GM23338 (cell line): ENCODE measurements around the gene EIF3L. TPM values are rescaled to one million over a fixed set of nuclear protein-coding genes. Genes with fewer than 3 reads are reported as not detected.

Source experiments
- ATAC-seq: fragments of 200-7000 bp; cut with Tn5 transposase; 3 replicates; pipeline ENCODE4 v1.9.1; 2020
- DNase-seq: peaks from one replicate; pipeline ENCODE4 v3.0.0-alpha.2; 2015; ENCODE audit warnings: low spot score
- H2AFZ ChIP-seq: fragments of 200-600 bp; sonication (generic); 2 replicates; pipeline ENCODE4 v1.8.0; 2016; ENCODE audit warnings: antibody characterized with exemption, mild to moderate bottlenecking, moderate library complexity
- H3F3A ChIP-seq: fragments of 200-600 bp; sonication (generic); replicated peaks from 2 replicates; pipeline ENCODE4 v1.8.0; 2017; ENCODE audit warnings: antibody characterized with exemption, mixed run types, low read depth
- H3K27ac ChIP-seq: fragments of 200-600 bp; sonication (generic); 2 replicates; pipeline ENCODE4 v1.6.1; 2016; ENCODE audit warnings: low read depth
- H3K27me3 ChIP-seq: fragments of 200-600 bp; sonication (generic); 2 replicates; pipeline ENCODE4 v1.8.0; 2016; ENCODE audit warnings: mild to moderate bottlenecking, mixed run types, moderate library complexity; ENCODE audit not compliant: insufficient read depth
- H3K36me3 ChIP-seq: fragments of 200-600 bp; sonication (generic); 2 replicates; pipeline ENCODE4 v1.8.0; 2016; ENCODE audit warnings: mild to moderate bottlenecking; ENCODE audit not compliant: insufficient read depth
- H3K4me1 ChIP-seq: fragments of 200-600 bp; sonication (generic); 2 replicates; pipeline ENCODE4 v1.8.0; 2016; ENCODE audit warnings: mild to moderate bottlenecking, moderate library complexity; ENCODE audit not compliant: insufficient read depth
- H3K4me2 ChIP-seq: fragments of 200-600 bp; sonication (generic); 2 replicates; pipeline ENCODE4 v1.7.1; 2017; ENCODE audit warnings: mixed run types
- H3K4me3 ChIP-seq: fragments of 200-600 bp; sonication (generic); 2 replicates; pipeline ENCODE4 v1.6.1; 2016; ENCODE audit warnings: mixed run types
- H3K79me2 ChIP-seq: fragments of 200-600 bp; sonication (generic); replicated peaks from 2 replicates; pipeline ENCODE4 v1.8.0; 2017; ENCODE audit warnings: mild to moderate bottlenecking; ENCODE audit not compliant: insufficient read depth
- H3K9me2 ChIP-seq: fragments of 200-600 bp; sonication (generic); 2 replicates; pipeline ENCODE4 v1.8.0; 2017; ENCODE audit not compliant: insufficient read depth
- H4K20me1 ChIP-seq: fragments of 200-600 bp; sonication (generic); replicated peaks from 2 replicates; pipeline ENCODE4 v1.8.0; 2017; ENCODE audit warnings: mild to moderate bottlenecking; ENCODE audit not compliant: insufficient read depth
- H3K27ac Mint-ChIP-seq: 2 replicates; pipeline ENCODE4 v1.8.0; 2020; ENCODE audit warnings: inconsistent platforms, mild to moderate bottlenecking, moderate library complexity, mixed read lengths
- H3K27me3 Mint-ChIP-seq: 3 replicates; pipeline ENCODE4 v1.8.0; 2022; ENCODE audit warnings: low read depth, mild to moderate bottlenecking, moderate library complexity, mixed read lengths, inconsistent platforms; ENCODE audit not compliant: insufficient read depth, poor library complexity
- H3K36me3 Mint-ChIP-seq: 3 replicates; pipeline ENCODE4 v1.8.0; 2021; ENCODE audit warnings: low read depth, mild to moderate bottlenecking, inconsistent platforms, moderate library complexity, mixed read lengths
- H3K4me1 Mint-ChIP-seq: 3 replicates; pipeline ENCODE4 v1.8.0; 2020; ENCODE audit warnings: mild to moderate bottlenecking, inconsistent platforms, mixed read lengths
- H3K4me3 Mint-ChIP-seq: 3 replicates; pipeline ENCODE4 v1.8.0; 2021; ENCODE audit warnings: moderate library complexity, mild to moderate bottlenecking, inconsistent platforms, mixed read lengths
- H3K9me3 Mint-ChIP-seq: 3 replicates; pipeline ENCODE4 v1.8.0; 2020; ENCODE audit warnings: moderate library complexity, mild to moderate bottlenecking, inconsistent platforms, mixed read lengths
- CREB1 ChIP-seq: fragments of 250-450 bp; sonication (Bioruptor Pico); IDR thresholded peaks from 2 replicates; pipeline ENCODE4 v1.5.0; 2020; ENCODE audit warnings: low read depth, mild to moderate bottlenecking, moderate library complexity
- EZH2 ChIP-seq: fragments of 200-600 bp; sonication (generic); IDR thresholded peaks from one replicate; pipeline ENCODE4 v1.8.0; 2017; ENCODE audit warnings: antibody characterized with exemption, mild to moderate bottlenecking, low read depth; ENCODE audit not compliant: unreplicated experiment
- EZH2phosphoT487 ChIP-seq: fragments of 200-600 bp; sonication (generic); IDR thresholded peaks from one replicate; pipeline ENCODE4 v1.8.1; 2018; ENCODE audit warnings: antibody characterized with exemption; ENCODE audit not compliant: unreplicated experiment
- JUNB ChIP-seq: IDR thresholded peaks from one replicate; pipeline ENCODE4 v1.6.1; 2016; ENCODE audit warnings: antibody characterized with exemption; ENCODE audit not compliant: unreplicated experiment
- POLR2AphosphoS5 ChIP-seq: IDR thresholded peaks from 2 replicates; pipeline ENCODE4 v1.6.1; 2016; ENCODE audit warnings: antibody characterized with exemption, low read depth
- STAT1 ChIP-seq: IDR thresholded peaks from one replicate; pipeline ENCODE4 v1.6.1; 2016; ENCODE audit warnings: antibody characterized with exemption; ENCODE audit not compliant: unreplicated experiment
- ZNF331 ChIP-seq: fragments of 250-450 bp; sonication (Bioruptor Pico); IDR thresholded peaks from 2 replicates; pipeline ENCODE4 v1.5.0; 2020; ENCODE audit warnings: low read depth, mild to moderate bottlenecking, moderate library complexity
- polyA plus RNA-seq: library from polyadenylated mRNA; unstranded; fragments of >200 nt; fragmentation: Nextera tagmentation; extraction: Ambion mirVana; gene quantifications from 2 replicates; pipeline ENCODE4 v1.2.1, GENCODE V29; 2016
- total RNA-seq: library from RNA; depleted of rRNA; stranded (reverse); fragments of >200 nt; shearing (Covaris generic); gene quantifications from 2 replicates; pipeline ENCODE4 v1.2.3, GENCODE V29; 2014
- TF ChIP-seq, protein P1 (sequence below), 2 experiments: fragments of 200-600 bp in 1 of 2; sonication (generic) in 1 of 2; conservative IDR thresholded peaks; 2 replicates each; pipeline versions ENCODE4 v1.5.1 to v1.6.1; 2016 to 2017; ENCODE audit warnings: antibody characterized with exemption in 2 of 2, low read depth in 2 of 2, mild to moderate bottlenecking in 2 of 2, moderate library complexity in 1 of 2
- TF ChIP-seq, protein P2 (sequence below): IDR thresholded peaks from 2 replicates; pipeline ENCODE4 v1.6.1; 2016; ENCODE audit warnings: antibody characterized with exemption

Gene EIF3L
- total and polyA plus RNA-seq, 2 experiments from 2014 or later: 430 to 459 TPM

DNA sequence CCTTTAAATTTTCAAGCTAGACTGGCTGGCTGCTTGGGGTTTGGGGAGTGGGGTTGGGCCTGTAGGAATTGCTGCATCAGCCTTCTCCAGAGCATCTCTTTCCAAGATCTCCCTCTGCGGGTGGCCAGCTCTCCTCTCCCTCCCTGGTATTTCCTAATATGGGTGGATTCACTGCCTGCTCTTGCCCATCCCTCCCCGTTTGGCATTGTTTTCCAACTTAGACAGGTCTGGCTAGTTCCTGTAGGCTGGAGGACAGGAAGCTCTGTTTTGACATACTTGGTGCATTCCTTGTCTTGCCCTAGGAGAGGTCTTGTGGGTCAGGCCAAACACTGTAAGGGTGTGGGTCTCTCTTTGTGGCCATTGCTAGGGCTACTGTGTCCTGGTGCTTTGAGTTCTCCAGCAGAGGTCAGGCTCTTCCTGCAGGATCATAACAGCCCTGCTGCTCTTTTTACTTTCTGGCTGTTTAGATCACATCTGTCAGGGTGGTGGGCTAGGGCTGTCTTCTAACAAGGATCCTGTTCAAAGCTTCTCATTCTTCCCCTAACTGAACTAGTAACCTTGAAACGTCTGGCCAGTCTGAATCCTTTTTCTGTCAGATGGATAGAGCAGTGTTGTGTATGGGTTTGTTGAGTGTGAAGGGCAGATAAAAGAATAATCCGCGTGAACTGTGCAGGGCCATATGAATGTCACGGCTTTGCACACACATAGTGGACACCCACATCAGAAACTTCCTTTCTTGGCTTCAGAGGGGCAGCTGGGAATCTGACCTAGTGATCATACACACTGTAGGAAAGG is 38.6 kb downstream of the EIF3L start:
- H3K36me3 Mint-ChIP-seq: peaks cover 73% of the 10 kb centered on the region
- H3F3A ChIP-seq: peaks cover 32% of the 10 kb centered on the region; the same call in 1 of the 2 replicates
- H2AFZ ChIP-seq: no peak overlapping the region
- H3K9me3 Mint-ChIP-seq: no peaks in the 10 kb centered on the region; the same call in 2 of the 3 replicates
- H3K27me3 Mint-ChIP-seq: peaks cover 5% of the 10 kb centered on the region
- no peaks in the 10 kb centered on the region for H3K27me3 ChIP-seq
- H3K4me1 ChIP-seq: no peaks in the 10 kb centered on the region
- H4K20me1 ChIP-seq: peaks cover 9% of the 10 kb centered on the region
- DNase-seq: peak; percentile 55
- H3K79me2 ChIP-seq: peaks cover 13% of the 10 kb centered on the region
- H3K27ac Mint-ChIP-seq: peak overlapping the region; percentile 66
- peak; percentile 88 for ATAC-seq
- no peak for TF ChIP-seq JUNB
- TF ChIP-seq, protein P1, sequence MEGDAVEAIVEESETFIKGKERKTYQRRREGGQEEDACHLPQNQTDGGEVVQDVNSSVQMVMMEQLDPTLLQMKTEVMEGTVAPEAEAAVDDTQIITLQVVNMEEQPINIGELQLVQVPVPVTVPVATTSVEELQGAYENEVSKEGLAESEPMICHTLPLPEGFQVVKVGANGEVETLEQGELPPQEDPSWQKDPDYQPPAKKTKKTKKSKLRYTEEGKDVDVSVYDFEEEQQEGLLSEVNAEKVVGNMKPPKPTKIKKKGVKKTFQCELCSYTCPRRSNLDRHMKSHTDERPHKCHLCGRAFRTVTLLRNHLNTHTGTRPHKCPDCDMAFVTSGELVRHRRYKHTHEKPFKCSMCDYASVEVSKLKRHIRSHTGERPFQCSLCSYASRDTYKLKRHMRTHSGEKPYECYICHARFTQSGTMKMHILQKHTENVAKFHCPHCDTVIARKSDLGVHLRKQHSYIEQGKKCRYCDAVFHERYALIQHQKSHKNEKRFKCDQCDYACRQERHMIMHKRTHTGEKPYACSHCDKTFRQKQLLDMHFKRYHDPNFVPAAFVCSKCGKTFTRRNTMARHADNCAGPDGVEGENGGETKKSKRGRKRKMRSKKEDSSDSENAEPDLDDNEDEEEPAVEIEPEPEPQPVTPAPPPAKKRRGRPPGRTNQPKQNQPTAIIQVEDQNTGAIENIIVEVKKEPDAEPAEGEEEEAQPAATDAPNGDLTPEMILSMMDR (conservative IDR thresholded peaks at IDR 0.05; ENCODE audit: low read depth in 2 of 2): peak; percentile 34 to 58
- H3K4me1 Mint-ChIP-seq: peaks cover 3% of the 10 kb centered on the region; the same call in 2 of the 3 replicates
- no peak overlapping the region; the same call in 2 of the 3 replicates for H3K4me3 Mint-ChIP-seq
- H3K9me2 ChIP-seq: no peaks in the 10 kb centered on the region
- peaks cover 34% of the 10 kb centered on the region for H3K36me3 ChIP-seq
- H3K4me3 ChIP-seq: no peak overlapping the region
- H3K4me2 ChIP-seq: no peak overlapping the region
- H3K27ac ChIP-seq: peak overlapping the region; percentile 78; the same call in 1 of the 2 replicates

DNA sequence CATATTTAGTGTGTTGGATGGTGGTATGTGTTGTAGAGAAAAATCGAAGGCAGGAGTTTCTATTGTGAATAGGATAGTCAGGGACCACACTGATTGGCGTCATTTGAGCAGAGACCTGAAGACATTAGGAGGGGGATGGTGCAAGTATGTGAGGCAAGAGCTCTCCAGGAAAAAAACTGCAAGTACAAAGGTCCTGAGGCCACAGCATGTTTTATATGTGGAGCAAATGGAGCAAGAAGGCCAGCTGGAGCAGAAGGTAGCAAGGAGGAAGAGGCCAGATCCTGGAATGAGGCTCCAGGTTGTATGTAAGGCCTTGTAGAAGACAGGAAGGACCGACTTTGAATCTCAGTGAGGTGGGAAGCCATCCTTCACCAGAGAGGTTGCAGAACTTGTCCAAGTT is 42.7 kb downstream of the EIF3L start:
- Mint-ChIP-seq H3K27me3 (peaks cover 15% of the 10 kb centered on the region), H3K4me3 (no peak overlapping the region), H3K4me1 (peaks cover 39% of the 10 kb centered on the region), H3K27ac (no peak overlapping the region), H3K9me3 (no peaks in the 10 kb centered on the region), H3K36me3 (peaks cover 46% of the 10 kb centered on the region)
- peaks cover 9% of the 10 kb centered on the region; the same call in 1 of the 2 replicates for H4K20me1 ChIP-seq
- no peak overlapping the region for H2AFZ ChIP-seq
- peaks cover 42% of the 10 kb centered on the region for H3F3A ChIP-seq
- no peak overlapping the region for H3K4me3 ChIP-seq
- peaks cover 28% of the 10 kb centered on the region for H3K4me1 ChIP-seq
- H3K4me2 ChIP-seq: no peak overlapping the region
- TF ChIP-seq ZNF331 (CRISPR knock-in tag) (no peak), EZH2phosphoT487 (no peak), EZH2 (no peak)
- ATAC-seq: no peak
- H3K27me3 ChIP-seq: no peaks in the 10 kb centered on the region
- no peak for DNase-seq
- H3K79me2 ChIP-seq: no peaks in the 10 kb centered on the region
- H3K36me3 ChIP-seq: peaks cover 25% of the 10 kb centered on the region
- H3K9me2 ChIP-seq: no peaks in the 10 kb centered on the region
- H3K27ac ChIP-seq: peak overlapping the region; percentile 80; the same call in 1 of the 2 replicates

DNA sequence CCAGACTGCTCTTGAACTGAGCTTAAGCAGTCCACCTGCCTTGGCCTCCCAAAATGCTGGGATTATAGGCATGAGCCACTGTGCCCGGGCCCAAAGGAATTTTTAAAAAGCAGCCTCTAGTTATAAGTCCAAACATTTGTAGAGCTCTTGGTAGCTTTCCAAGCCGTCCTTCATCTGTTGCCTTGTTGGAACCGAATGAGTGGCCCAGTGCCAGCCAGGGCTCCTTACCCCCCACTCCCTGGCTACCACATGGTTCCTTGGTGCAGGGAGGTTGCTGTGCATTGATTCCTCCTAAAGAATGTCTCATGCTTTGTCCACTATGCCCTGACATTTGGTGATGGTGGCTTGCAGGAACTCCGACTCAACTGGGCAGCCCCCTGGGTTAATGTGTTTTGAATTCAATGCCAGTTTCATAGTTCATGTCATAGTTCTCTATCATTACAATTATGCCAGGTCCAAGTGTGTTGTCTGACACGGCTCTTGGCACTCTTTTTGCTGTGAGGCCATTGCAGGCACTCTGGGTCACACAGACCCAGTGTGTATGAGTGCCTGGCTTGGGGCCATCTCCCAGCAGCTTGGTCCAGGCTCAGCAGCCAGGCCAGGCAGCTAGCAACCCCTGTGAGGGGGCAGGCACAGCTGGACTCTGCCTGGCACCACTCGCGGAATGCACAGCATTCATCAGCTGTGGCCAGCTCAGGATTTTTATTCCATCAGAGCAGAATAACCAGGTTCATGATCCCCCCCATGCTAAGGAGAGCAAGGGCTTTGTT is 43.5 kb downstream of the EIF3L start:
- H3K4me1 Mint-ChIP-seq: peaks cover 41% of the 10 kb centered on the region
- TF ChIP-seq STAT1 (no peak), JUNB (no peak), POLR2AphosphoS5 (no peak), EZH2 (no peak), CREB1 (no peak)
- TF ChIP-seq, protein P2, sequence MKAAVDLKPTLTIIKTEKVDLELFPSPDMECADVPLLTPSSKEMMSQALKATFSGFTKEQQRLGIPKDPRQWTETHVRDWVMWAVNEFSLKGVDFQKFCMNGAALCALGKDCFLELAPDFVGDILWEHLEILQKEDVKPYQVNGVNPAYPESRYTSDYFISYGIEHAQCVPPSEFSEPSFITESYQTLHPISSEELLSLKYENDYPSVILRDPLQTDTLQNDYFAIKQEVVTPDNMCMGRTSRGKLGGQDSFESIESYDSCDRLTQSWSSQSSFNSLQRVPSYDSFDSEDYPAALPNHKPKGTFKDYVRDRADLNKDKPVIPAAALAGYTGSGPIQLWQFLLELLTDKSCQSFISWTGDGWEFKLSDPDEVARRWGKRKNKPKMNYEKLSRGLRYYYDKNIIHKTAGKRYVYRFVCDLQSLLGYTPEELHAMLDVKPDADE: no peak

More for the DNA sequence above, 43.5 kb downstream of the EIF3L start:
- Mint-ChIP-seq H3K27me3 (peaks cover 13% of the 10 kb centered on the region), H3K27ac (peak overlapping the region; percentile 87), H3K4me3 (no peak overlapping the region), H3K36me3 (peaks cover 38% of the 10 kb centered on the region), H3K9me3 (no peaks in the 10 kb centered on the region)
- Histone ChIP-seq H3K4me3 (no peak overlapping the region), H3F3A (peaks cover 41% of the 10 kb centered on the region), H3K4me1 (peaks cover 31% of the 10 kb centered on the region), H3K79me2 (no peaks in the 10 kb centered on the region), H3K27ac (no peak overlapping the region), H3K9me2 (no peaks in the 10 kb centered on the region), H3K36me3 (peaks cover 17% of the 10 kb centered on the region), H2AFZ (no peak overlapping the region), H3K27me3 (no peaks in the 10 kb centered on the region), H4K20me1 (peaks cover 9% of the 10 kb centered on the region; the same call in 1 of the 2 replicates), H3K4me2 (no peak overlapping the region)
- no peak for DNase-seq
- ATAC-seq: no peak
